Activated CD8-positive, alpha-beta memory T cell treated with anti-CD3 and anti-CD28 coated beads for 48 hours (primary cell): ENCODE measurements around the gene FAM83B.
"Not testable (repeated sequence)": the region's sequence is repeated elsewhere in the genome, so short reads cannot be mapped to it uniquely, and the experiment has no call there.

ENCODE experiments used
- DNase-seq, 3 experiments: peaks; one replicate each; pipeline ENCODE4 v3.0.0-alpha.2; 2020; ENCODE audit warnings: low read depth in 2 of 3, low spot score in 2 of 3

FAM83B gene

DNA sequence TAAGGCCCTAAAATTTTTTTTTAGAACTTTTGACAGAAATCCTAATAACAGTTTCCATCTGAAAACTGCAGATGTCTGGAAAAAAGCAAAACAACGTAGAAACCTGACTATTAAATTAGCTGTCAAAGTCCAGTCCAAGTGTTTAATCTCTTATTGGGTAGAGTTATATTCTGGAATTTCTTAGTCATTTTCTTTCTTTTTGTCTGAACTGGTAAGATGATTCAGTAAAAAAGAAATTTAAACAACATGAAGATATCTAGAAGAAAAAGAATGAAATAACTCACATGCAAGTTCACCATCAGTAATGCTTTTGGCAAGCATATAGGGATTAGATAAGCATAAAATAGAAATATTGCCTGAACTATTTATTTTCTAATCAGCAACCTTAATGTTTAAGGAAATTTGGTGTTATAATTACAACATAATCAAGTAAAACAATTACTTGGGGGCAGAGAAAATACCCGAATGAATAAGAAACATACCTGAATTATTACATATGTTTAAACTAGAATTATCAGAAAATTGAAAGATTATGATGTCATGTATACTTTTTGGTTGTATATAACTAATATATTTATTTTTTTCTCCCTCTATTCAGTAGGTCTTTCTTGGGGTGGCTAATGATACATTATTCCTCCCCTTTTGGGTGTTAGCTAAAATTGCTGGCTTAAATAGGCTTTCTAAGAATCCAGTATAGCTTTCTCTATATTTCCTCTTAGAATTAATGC is 51.1 kb downstream of the FAM83B start:
- no peak for DNase-seq

DNA sequence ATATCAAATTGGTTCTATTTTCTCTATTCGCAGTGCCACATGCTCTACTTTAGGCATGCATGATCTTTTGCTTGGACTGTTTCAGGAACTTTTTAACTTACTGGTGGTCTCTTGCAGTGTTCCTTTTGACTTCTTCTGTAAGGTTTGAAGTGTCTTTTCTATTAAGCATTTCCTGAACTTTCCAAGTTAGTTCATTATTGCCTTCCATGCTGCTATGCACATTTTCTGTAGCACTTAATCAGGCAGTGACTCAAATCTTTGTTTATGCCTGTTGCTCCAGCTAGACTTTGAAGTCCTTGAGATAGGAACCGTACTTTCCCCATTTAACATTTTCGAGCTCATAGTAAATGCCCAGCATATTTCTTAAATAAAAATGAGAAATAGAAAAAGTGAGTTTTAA is 52.2 kb downstream of the FAM83B start:
- DNase-seq, result no peak

DNA sequence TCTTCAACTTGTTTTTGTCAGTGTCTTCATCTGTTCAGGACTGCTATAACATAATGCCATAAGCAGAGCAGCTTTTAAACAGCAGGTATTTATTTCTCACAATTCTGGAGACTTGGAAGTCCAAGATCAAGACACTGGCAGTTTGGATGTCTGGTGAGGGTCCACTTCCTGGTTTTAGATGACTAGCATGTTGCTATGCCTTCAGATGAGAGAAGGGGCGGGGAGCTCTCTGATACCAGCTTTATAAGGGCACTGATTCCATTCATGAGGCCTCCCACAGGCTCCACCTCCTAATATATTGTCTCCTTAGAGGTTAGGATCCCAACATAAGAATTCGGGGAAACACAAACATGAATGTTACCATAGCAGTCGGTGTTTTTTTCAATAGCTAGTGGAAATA is 52.9 kb downstream of the FAM83B start:
- DNase-seq, result no peak

DNA sequence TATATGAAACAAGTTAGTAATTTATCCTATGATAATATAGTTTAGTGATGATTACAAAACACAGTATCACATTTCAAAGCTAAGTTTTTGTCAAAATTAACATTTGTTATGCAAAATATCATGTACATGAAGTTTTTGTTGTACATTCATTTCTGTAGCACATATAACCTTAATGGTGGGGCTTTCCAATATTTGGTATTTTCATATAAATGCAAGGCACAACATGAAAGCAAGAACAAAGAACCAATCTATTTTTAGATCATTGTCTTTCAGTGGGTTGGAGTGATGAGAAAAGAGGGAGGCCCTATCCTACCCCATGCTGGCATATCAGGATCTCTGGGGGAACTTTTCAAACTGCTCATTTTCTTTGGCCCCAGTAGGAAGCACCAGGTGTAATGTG is 53.4 kb downstream of the FAM83B start:
- no peak for DNase-seq

DNA sequence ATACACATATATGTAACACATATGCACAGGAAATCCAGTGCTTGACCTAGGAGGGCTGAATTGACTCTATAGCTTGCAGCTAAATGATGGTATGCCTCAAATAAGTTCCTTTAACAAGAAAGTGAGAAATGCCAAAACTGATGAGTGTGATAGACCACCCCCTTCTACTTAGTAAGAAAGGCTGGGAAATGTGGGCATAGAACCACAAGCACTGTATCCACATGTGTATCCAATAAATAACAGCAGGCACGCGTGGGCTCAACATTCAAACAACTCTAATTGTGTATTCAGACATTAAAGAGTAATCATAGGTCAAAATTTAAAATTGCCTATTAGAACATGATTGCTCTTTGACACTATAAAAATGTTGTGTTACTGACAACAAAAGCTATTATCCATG is 54.1 kb downstream of the FAM83B start:
- no peak for DNase-seq

DNA sequence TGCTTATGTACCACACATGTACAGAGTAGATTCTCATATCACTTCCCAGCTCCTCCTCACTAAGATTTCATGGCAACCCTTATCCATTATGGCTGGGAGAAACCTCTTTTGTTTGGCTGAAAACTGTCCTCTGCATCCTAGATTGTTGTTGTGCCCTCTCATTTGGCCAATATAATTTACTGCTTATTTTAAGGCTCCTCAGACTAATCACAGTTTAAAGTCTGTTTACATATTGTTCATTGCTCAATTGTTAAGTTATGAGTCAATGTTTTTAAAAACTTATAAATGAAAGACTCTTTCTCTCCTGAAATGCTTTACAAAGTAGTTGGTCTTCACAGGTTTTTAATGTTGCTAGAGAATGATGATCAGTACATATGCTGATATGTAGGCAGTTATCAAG is 57.3 kb downstream of the FAM83B start:
- DNase-seq, result no peak

DNA sequence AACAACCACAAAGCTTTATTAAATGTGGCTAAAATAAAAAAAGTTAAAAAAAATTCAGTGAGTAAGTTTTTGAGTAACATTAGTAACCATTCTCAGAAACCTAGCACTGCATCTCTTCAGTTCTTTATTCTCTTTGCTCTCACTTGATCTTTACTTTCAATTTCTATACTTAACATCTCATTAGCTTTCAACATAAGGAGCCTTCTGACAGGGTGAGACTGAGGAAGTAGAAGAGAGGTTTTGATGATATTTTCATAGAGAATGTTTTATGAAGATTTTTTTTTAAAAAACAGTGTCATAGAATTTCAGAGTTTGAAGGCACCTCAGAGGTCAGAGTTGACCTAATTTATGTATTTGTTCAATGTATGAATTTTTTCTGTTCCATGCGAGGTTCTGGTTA is 60.8 kb downstream of the FAM83B start:
- no peak for DNase-seq

DNA sequence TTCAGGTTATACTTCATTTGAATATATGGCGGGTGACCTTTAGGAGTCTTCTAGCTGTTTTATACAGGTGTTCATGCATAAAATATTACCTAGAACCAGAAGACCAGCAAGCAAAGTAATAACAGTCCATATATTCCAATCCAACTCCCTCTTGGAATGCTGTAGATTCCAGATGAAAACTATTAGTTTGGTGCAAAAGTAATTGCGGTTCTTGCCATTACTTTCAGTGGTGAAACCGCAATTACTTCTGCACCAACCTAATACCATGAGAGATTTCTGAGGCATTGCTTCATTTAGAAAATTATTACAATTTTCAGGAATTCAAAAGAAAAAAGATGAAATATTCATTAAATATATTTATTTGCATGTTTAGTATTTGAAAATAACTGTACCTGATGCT is 62.6 kb downstream of the FAM83B start:
- DNase-seq, result no peak

DNA sequence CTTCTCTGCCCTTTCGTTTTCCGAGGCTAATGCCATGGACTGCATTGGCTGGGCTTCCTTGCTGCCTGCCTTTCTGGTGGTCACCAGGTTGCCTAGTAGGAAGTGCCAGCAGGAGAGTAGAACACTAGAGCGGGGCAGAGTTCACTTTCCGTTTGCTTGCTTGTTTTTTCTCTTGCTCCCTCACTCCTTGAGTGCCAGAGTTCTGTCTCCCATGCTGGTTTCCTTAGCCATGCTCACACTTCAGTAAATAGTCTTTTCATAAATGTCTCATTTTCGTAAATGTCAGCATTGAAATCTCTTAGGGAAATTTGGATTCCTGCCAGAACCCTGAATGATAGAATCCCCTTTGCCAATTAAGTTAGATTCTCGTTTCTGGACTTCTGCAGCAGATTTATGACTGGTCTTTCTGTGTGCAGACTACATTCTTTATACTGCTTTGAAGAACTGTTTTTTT is 63.9 kb downstream of the FAM83B start:
- no peak for DNase-seq

DNA sequence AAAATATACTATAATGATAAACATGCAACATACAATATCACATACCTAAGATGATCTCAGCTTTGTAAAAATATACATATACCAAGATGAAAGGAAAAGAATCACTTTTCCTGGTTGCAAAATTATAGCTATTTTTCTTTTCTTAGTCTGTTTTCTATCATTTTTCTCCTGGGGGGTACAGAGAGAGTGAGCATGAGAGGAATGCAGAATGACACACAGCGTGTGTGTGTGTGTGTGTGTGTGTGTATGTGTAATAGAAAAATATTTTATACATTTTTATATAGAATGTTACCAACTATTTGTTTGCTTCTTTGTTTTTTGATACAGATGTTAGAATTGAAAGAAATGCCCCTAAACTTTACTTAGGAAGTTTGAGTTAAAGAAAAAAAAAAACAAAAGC is 64.3 kb downstream of the FAM83B start:
- DNase-seq, result no peak

DNA sequence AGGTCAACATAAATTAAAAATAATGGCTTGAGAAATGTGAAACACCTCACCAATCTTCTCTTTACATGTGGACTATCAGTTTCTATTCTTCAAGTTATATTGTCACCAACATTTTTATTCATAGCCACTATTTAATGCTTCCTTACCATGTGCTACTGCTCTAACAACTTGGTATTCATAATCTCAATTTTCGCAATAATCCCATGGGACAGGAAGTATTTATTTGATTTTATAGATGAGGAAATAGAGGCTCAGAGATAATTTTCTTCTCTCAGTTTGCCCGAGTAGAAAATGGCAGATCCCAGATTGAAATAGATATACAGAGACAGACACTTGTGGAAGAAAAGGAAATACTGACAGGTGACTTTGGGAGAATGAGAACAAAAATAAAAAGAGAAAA is 66.6 kb downstream of the FAM83B start:
- no peak for DNase-seq

DNA sequence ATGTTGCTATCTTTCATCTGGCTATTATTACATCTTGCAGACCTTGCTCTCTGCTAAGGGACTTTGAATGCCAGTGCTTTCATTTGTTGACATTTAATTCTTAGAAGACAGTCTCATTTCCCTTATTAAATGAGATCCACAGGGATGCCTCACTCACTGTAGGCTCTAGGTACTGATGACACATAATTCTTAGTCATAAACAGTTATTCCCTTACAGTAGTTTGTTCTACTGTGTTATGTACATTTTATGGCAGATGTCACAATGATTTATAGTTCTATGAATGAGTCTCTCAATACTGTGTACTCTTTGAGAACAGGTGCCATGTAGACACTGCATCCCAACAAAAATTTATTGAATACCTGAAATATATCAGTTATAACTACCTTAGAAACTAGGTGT is 70.3 kb downstream of the FAM83B start:
- DNase-seq, result no peak

DNA sequence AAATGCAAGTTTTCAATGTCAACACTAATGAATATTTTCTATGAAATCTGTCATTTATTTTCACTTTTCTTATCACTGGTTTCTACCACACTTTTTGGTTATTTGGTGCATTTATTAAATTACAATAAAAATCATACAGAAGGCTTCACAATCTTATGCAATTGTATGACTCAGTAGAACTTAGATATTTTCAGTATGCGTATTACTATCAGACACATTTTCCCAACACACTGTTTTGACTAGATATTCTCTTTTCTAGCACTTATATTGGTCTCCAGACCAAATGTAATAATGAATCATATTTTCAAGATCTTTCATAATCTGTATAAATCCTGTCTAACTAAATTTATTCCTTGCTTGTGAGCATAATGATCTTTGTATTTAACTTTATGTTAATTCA is 74.1 kb downstream of the FAM83B start:
- DNase-seq, result no peak

DNA sequence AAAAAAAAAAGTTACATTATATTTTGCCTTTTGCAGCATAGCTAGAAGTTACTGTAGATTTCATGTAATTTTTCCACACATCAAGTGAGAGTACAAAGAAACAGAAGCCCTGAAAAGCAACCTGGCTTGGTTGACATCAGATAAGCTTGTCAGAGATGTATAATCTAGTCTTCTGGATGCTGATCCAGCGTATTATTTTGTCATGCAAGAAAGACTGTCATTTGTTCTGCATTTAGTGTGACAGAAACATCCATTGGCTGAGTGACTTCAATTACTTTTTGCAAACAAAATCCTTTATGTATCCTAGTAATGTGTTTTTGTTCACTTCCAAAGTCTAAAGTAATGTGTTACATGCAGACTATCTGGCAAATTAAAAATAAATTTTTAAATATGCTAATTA is 75.3 kb downstream of the FAM83B start:
- DNase-seq, result no peak

DNA sequence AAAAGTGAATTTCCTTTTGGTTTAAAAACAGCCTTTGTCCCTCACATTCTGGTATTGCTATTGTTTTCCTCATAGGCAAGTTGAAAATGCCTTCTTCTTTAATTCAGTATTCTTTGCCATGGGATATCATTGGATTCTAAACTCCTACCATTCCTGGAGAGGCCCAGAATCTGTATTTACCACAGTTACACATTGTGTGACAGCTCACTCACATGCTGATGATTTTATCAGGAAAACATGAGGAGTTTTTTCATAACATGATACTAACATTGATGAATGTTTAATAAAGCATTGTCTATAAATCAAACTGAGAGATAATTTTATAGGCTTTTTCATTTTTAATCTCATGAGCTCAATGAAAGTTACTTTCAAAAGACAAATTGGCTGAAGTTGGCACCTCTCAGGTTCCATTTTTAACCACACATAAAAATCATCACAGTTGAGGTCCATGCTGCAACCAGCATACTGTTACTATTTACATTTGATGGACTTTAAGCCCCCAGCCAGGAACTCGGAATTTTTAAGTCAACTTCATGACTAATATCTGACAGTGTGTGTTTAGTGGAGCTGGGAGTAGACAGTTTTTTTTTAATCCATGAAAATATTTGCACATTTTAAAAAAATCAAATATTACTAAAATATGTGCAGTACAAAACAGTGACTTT is 82.8 kb downstream of the FAM83B start:
- no peak for DNase-seq

DNA sequence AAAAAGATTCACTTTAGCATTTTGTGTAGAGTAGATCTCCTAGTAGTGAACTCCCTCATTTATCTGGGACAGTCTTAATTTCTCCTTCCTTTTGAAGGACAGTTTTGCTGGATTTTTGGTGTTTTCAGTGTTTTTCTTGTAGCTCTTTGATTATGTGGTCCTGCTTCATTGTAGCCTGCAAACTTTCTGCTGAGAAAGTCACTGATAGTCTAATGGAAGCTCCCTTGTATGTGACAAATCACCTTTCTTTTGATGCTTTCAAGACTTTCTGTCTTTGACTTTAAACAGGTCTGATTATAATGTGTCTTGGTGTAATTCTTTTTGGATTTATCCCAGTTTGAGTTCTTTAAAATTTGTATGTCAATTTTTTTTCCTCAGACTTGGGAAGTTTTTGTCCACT is 86.1 kb downstream of the FAM83B start:
- no peak for DNase-seq

DNA sequence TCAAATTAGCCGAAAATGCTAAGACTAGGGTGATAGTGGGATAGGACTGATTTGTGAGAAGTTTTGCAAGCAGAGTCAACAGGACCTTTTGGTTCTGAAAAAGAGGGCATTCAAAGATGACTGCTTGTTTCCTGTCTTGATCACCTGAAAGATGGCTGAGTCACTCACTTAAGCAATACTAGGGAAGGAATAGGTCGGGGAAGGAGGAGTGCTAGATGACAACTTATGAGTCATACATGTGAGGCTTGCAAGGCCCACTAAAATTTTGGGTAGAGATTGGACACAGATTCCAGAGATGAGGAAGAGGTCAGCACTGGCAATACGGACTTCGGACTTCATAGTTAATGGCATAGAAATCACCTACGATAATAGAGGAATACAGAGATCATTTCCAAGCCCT is 89.2 kb downstream of the FAM83B start:
- no peak for DNase-seq

DNA sequence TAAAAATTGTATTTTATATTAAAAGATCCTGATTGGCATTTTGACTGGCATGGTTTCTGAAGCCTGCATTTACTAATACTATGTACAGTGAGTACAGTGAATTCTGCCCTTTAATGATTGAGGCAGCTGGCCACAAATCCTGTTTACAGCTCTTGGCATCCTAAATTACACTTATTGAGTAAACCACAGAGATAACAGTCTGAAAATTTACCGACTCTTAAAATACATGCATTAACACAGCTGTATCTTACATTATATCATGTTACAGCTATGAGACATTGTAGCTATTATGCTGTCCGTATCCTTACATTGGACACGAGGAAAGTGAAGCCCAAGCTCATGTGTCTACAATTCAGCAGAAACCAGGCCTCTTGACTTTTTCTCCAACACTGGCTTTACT is 90.8 kb downstream of the FAM83B start:
- DNase-seq, result no peak

DNA sequence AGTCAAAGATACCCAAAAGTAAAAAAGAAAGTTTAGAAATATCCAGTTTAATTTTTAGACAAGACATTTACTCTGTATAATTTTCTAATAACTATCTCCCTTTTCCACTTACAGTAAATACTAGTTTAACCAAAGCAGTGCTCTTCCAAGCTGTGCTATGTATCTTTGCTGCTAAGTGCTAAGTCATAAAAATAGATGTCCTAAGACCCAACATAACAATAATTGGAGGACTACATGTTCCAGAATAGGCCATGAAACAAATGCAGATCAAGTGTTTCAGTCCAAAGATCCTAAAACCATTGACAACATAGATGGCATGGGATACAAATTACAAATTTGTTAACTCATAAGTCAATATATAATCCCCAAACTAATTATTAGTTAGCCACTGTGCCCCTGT is 111.1 kb downstream of the FAM83B start:
- no peak for DNase-seq

DNA sequence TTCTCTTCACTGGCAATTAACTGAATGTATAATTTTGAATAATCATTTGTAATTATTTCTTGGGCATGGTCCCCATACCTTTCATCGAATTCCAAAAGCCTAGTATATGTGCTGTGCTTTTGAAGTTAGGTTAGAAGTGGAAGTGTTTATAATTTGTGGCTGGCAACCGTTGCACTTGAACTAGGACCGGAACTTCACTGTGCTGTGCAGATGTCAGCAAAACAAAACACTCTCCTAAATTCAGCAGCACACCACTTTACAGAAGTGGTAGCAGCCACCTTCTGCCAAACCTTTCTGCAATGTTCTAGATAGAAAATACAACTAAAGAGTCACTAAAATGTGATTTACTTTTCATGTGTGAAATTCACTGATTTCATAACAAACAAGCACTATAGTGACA is 111.9 kb downstream of the FAM83B start:
- DNase-seq, result no peak

DNA sequence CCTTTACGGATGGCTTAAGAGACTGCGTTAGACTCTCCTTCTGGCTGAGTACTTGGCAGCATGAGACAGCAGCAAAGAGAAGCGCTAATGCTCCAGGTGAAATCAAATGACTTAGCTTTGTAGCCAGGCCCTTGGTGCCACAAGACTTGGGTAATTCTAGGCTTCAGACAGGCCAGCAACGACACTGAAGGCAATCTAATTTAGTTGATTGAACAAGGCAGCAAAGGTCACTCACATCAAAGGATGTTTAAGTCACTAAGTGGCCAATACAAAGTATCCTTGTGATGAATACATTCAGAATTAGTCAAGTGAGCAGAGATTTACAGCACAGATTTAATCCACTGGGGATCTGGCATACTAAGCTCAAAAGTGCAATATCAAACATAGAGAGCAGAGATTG is 113.2 kb downstream of the FAM83B start:
- DNase-seq, result no peak

DNA sequence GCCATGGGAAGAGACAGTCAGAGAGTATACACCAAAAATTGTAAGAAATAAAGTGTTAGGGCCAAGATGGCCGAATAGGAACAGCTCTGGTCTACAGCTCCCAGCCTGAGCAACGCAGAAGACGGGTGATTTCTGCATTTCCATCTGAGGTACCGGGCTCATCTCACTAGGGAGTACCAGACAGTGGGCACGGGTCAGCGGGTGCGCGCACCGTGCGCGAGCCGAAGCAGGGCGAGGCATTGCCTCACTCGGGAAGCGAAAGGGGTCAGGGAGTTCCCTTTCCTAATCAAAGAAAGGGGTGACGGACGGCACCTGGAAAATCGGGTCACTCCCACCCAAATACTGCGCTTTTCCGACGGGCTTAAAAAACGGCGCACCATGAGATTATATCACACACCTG is 114.8 kb downstream of the FAM83B start:
- not testable (repeated sequence) for DNase-seq

DNA sequence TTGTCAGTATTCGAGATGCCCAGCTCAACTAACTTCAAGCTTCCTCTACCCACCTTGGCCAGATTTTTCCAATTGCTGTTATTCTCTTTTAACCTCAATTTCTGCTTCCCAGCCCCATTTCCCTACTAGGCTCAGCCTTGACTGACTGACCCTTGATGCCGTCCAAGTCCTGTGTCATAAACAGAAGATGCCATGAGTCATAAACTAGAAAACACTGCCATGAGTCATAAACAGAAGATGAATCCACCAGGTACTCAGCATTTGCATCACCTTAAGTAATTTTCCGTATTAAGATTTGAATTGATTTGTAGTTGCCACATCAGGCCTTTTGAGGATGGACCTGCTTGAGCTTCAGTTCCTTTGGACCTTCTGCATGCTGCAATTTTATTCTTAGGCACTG is 123.8 kb downstream of the FAM83B start:
- no peak for DNase-seq
